HG03571 (cell line): Measurements from ENCODE around the gene UBE2D4.
"Not testable (repeated sequence)": the region's sequence is repeated elsewhere in the genome, so short reads cannot be mapped to it uniquely, and the experiment has no call there.

Experiments
- ATAC-seq: cut with Tn5 transposase; IDR thresholded peaks from one replicate; pipeline ENCODE4 v1.9.1; 2021; ENCODE audit not compliant: unreplicated experiment

The UBE2D4 gene

GRCh38 chr7:43925984-43926797 lies at the start of gene UBE2D4:
TSS of gene UBE2D4 (plus strand) at chr7:43926436. CDS start at chr7:43926533, 97 bp downstream.
- ATAC-seq = peak; percentile 88

DNA sequence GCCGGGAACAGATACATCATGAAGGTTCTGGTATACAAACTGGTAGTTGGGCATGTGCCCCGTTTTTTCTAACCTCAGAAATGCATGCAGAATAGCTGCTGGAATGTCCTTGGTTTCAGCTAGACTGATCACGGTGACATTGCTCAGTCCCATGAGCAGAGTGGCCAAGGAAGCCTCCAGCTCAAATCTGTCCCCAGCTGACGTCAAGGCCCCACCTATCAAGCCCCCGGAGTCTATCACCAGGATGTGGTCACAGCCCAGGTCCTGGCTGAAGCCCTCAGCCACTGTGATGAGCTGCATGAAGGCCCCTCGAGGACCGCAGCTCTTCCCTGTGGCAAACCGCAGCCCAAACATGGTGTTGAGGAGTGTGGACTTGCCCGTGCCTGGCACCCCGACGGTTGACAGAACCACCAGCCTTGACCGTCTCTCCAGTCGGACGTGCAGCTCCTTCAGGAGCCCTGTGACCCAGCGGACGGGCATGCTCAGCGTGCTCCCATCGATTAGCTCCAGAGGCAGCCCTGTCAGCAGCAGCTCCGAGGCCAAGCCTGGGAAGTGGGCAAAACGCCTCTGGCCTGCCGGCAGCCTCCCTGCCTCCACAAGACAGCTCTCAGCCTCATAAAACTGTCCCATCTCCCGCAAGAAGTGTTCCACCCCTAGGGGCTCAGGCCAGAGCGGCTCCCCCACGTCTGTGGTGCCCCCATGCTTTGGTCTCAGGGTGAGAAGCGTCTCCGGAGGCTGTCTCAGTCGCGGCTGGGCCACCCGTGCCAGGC lies 49.1 kb upstream of the UBE2D4 start:
- ATAC-seq = no peak

DNA sequence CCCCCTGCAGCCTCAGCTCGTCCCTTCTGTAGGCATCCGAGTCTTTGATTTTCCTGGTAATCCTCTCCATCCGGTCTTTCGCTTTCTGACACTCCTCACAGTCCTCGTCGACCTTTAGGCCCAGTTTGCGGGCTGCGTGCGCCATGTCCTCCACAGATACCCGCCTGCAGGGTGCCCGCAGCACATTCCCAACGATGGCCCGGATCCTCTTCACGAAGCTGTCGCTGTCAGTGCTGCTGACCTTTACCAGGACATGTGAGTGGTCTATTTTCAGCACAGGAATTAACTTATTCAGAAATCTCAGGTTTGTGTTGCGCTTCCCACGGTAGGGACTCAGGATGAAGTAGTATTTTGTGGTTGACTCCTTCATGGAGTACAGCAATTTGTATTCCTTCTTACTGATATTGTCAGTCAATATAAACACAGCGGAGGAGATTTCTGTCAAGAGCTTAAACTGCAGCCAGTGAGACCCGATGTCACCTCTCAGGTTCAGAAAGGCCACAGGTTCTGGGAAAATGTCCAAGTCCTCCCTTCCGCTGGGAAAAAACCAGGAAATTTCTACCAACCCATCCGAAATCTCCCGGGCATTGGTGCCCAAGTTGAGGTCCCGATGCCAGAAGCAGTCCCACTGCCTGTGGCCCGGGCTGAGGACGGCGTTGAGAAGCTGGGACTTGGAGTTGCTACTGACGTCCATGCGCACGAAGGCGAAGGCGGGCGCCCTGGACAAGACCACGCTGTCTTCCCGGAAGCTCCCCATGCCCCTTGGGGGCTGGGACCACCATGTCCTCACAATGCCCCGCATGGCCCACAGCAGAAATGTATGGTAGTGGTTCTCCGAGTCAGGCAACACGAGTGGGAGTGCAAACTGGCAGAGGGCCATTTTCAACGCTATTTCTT lies 48.0 kb upstream of the UBE2D4 start:
- ATAC-seq = no peak

- ATAC-seq = no peak
Measured at GRCh38 chr7:43878867-43879266, 47.4 kb upstream of the UBE2D4 start.

DNA sequence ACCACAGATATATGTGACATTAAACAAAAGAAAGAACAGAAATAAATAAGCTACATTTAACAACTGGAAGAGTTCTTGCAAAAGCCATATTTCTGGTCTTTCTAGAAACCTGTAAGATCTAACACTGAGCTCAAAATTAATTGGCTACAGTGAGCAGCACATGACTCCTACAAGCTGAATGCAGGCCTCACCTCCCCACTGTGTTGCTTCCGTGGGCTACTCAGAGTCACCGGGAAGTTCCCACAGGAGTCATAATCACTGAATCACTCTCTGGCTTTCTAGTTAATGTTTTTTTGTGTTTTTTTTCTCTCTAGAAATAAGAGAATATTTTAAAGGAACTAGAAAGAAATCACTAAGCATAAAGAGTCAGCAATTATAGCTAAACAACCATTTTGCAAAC lies 46.8 kb upstream of the UBE2D4 start:
- ATAC-seq = no peak

DNA sequence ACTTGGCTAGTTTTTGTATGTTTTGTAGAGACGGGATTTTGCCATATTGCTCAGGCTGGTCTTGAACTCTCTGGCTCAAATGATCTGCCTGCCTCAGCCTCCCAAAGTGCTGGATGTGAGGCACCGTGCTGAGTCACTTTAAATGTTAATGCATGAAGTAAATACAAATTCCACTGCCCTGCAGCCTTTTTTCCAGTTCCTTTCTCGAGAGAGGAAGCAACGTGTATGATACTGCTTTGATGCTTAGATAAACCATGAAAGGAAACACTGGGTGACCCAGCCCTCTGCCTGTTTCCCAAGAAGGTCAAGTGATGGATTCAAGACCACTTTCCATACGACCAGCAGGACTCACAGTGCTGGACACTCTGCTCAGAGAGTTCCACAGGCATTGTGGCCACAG lies 45.6 kb upstream of the UBE2D4 start:
- ATAC-seq = no peak

GRCh38 chr7:43884209-43884608 lies 42.0 kb upstream of the UBE2D4 start:
- no peak for ATAC-seq

GRCh38 chr7:43884617-43885016 lies 41.6 kb upstream of the UBE2D4 start:
- ATAC-seq = no peak

DNA sequence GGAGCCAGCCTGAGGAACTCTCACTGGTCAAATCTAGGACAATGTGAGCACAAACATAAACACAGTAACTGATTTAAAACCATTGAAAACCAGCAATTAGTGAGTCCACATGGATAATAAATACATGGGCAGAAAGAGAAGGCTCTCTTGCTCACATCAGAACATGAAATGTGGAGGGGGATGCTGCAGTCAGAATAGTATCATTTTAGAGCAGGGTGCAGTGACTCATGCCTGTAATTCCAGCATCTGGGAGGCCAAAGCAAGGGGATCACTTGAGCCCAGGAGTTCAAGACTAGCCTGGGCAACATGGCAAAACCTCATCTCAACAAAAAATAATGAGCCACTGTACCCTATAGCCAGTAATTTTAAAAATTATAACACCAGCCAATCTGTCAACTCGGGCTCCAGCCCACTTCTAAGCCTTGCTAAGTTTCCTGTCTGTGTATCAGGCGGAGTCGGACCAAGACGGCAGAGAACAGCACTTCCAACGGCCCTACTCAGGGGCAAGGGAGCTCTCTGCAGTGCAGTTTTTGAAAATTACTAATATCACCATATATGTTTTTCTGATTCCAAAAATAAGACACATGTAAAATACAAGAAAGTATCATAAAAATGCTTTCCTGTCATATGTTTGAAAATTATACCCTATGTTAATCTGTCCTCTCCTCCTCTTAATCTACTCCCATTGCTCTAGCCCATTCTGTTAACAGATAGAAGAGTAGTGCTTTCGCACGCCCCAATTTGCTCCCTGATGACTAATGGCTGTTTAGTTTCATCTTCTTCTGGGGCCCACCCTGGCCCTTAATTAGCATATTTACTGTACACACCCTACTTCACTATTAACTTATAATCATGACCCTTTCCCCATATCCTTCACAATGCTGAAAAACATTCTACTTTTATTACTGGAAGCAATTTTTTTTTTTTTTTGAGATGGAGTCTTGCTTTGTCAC lies 37.0 kb upstream of the UBE2D4 start:
- ATAC-seq = no peak

- no peak for ATAC-seq
Measured at GRCh38 chr7:43890468-43890867, 35.8 kb upstream of the UBE2D4 start.

DNA sequence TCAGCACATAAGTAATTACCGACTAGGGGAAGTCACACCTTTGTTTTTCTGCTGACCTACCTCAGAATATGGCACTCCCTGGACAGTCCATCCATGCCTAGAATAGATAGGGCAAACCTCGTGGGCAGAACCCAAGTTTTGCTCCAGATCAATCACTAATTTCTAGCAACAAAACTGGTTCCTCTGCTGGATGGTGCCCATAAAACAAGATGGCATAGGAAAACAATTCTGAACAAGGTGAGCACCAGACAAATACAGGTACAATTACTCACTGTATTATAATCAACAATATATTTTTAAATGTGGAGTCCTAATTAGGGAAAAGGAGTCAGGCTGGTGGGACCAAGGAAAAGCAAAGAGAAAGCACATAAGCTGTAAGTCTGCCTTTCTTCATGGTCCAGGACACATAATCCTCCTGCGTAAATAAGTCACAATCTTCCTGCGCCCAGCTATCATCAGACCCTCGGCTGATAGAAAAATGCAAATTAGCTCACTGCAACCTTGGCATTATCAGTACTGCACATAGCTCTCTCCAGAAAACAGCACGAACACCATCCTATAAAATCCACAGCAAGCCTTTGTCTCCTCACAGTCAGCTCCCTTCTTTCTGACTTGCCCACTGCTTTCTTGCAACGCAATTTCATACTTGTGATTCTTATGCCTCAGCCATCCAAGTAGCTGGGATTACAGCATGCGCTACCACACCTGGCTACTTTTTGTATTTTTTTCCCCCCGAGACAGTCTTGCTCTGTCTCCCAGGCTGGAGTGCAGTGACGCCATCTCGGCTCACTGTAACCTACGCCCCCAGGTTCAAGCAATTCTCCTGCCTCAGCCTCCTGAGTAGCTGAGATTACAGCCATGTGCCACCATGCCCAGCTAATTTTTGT lies 34.9 kb upstream of the UBE2D4 start:
- ATAC-seq = no peak

- no peak for ATAC-seq
Measured at GRCh38 chr7:43895847-43896415, 30.3 kb upstream of the UBE2D4 start.

DNA sequence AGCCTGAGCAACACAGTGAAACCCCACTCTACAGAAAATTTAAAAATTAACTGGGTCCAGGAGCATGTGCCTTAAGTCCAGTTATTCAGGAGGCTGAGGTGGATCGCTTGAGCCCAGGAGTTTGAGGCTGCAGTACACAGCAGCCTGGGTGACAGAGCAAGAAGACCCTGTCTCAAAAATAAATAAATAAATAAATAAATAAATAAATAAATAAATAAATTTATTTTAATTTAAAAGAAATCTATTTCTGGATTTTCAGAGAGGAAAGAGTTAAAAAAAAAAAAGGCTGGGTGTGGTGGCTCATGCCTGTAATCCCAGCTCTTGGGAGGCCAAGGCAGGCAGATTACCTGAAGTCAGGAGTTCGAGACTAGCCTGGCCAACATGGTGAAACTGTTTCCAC lies 27.7 kb upstream of the UBE2D4 start:
- ATAC-seq = not testable (repeated sequence)

DNA sequence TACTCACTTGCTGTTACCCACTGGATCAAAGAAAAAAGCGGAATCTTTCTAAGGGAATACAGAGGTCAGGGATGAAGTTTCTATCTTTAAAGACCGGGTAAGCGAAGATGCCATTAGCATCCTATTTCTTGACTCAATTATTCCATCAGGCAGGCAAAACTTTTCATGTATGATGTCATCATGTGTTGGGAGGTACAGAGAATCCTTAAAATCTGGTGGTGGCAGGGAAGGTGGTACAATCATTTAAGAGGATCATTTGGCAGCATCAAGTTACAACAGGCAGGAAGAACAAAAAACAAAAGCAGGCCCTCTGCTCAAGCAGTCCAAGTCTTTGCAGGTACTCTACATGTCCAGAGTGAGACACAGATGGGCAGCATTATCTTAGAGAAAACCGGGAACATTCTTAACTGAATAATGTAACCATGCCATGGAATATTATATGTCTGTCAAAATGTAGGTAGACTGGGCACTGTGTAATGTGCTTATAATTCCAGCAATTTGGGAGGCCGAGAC lies 23.6 kb upstream of the UBE2D4 start:
- ATAC-seq = no peak

DNA sequence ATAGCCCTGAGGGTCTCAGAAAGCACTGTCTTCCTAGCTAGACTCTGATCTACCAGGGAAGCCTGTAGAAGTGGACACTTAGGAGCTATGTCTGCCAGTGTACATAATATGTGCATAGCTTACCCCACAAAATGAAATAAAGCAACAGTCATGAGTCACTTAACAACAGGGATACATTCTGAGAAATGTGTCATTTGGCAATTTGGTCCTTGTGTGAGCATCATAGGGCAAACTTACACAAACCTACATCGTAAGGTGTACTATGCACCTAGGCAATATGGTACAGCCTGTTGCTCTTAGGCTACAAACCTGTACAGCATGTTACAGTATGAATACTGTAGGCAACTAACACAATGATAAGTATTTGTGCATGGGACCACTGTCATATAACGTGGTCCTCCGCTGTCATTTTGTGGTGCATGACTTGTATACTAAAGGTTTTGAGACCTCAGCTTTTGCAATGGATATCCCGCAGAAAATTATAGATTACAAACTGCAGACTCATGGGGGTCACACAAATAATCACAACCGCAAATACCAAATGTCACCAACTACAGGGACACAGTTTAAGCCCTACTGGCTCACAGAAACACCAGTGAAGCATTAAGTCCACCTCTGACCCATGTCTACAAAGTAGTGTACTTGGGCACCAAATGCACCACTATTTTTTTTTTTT lies 21.6 kb upstream of the UBE2D4 start:
- ATAC-seq = no peak

DNA sequence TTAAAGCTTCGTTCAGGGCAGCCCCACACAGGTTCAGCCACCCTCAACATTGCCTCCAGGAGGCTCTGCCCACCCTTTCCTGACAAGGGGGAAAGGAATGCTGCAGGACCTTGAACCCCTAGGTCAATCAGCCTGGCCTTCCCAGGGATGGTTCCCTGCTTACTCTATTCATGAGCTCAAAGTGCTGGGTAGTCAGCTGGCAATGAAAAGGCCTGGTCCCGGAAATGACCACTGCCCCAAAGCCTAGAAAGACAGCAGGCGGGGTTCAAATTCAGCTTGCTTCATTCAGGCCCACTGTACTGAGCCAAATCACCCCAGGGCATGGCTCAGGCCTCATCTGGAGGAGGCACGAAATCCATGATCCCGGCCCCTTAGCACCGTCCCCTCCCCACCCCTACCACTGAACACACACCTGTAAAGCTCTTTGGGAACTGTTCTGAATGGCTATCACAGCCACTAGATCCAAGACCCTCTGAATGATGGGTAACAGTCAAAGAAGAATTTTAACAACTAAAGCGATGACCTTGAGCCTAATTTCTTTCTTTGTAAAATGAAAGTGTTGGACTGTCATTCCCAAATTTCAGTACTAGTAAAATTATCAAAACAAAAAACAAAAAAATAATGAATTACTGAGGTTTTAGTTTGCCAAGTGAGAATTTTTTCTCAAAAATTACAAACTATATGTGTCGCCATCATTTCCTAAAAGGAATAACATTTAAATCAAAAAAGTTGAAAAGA lies 20.9 kb upstream of the UBE2D4 start:
- no peak for ATAC-seq

DNA sequence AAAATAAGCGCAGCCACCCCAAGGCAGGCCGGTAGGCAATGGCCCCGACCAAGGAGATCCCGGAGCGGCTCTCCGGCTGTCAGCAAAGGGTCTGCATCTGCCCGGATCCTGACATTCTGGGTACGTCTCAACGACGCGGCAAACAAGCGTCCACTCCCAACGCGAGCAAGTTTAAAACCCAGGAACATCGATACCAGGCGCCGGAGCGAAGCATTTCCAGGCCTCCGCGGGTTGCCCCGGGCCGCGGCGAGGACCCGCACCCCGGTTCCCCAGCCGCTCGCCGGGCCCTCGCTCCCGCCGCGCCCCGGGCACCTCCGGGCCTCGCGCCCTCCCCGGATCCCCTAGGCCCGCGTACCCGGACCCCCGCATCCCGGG lies 20.3 kb upstream of the UBE2D4 start:
- ATAC-seq = peak; percentile 37
